HG03558 (cell line): ENCODE measurements around the gene KHDRBS2.

Experiments
- ATAC-seq: cut with Tn5 transposase; IDR thresholded peaks from one replicate; pipeline ENCODE4 v1.9.1; 2021; ENCODE audit warnings: moderate number of reproducible peaks; ENCODE audit not compliant: unreplicated experiment; ENCODE audit errors: extremely low read depth

KHDRBS2 gene

GRCh38 chr6:62042429-62042828 lies 243.6 kb downstream of the KHDRBS2 start:
- no peak for ATAC-seq

DNA sequence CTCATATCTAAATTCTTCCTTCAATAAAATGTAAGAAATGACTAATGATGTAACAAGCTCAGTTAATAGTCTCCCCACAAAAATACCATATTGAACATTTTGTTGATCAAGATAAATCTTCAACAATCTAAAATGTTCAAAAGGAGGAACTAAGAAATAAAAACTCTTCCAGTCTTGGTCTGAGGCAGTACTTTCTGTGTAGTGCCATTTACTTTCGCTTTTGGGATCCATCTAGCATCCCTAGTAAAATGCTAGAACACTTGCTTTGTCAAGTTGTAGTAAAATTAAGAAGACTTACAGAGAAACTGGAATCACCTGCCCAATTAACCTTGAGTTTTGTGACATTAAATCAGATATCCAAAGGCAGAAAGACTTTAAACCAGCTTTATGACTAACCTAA lies 246.4 kb downstream of the KHDRBS2 start:
- no peak for ATAC-seq

DNA sequence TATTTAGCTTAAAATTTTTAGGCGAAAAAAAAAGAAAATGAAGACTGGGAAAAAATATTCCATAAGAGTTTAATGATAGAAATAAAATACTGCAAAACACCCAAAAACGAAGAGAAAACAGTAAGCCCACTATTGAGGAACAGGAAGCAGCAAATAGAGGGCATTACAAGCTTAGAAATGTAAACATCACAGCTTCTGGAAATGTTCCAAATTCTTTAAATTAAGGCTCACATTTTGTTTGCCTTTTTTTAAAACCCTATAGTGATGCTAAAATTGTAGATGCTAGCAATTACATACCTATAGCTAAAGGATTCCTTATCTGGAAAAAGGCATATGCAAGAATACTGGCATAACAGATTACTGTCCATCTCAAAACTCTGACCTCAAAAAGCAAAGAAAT lies 248.6 kb downstream of the KHDRBS2 start:
- no peak for ATAC-seq

- ATAC-seq, result no peak
These were observed 250.1 kb downstream of the KHDRBS2 start for GRCh38 chr6:62035952-62036351.

DNA sequence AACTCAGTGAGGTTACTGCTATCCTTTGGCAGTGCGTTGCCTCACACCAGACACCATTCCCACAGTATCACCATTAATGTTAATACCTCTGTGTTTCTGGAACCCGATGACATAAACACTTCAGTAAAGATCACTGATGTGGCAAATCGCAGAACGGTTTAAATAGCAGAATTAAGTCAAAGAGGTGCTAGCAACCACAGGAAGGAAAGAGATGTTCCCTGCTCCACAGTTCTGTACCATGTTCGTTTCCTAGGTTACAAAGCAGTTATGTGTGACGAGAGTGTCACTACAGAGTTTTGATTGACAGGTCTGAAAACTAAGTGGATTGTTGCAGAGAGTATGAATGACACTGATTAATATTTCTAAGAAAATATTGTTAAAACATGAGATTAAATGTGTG lies 272.3 kb downstream of the KHDRBS2 start:
- ATAC-seq, result no peak

GRCh38 chr6:62009445-62009844 lies 276.6 kb downstream of the KHDRBS2 start:
- ATAC-seq, result no peak

DNA sequence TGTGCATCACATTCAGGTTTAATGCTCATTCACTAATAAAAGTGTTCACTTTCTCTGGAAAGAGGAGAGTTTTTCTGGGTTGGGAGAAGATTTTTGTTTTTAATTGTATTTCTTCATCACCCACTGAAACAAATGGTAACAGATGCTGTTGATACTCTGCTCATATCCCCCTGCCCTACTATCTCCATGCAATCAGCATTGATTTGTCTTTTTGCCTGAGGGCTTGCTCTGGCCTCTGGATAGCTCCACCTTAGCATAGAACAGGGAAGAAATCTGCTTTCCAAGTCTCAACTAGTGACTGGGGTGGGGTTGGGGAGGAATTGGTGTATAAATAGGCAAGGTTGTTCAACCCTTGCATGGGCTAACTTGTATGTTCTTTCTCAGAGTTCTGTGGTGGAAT lies 296.4 kb downstream of the KHDRBS2 start:
- ATAC-seq, result no peak

DNA sequence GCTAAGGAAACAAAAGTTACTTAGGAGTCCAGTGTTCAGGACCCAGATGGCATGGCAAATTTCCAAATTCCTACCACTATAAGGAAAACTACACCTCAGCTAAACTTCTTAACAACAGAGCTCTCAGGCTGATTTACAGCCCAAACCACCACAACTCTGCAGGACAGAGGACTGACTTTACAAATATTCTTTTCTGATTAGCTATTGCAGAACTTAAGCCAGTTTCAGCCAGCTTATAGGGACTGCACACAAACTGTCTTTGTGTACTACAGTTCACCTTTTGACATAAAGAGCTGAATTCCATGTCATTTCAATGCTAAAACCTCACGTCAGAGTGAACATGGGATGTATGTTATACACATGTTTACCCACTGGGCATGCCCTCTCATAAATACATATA lies 305.4 kb downstream of the KHDRBS2 start:
- ATAC-seq, result no peak

- no peak for ATAC-seq
These were observed 308.1 kb downstream of the KHDRBS2 start for GRCh38 chr6:61977947-61978346.

- no peak for ATAC-seq
These were observed 308.9 kb downstream of the KHDRBS2 start for GRCh38 chr6:61977099-61977498.

- ATAC-seq, result no peak
These were observed 326.8 kb downstream of the KHDRBS2 start for GRCh38 chr6:61959196-61959595.

DNA sequence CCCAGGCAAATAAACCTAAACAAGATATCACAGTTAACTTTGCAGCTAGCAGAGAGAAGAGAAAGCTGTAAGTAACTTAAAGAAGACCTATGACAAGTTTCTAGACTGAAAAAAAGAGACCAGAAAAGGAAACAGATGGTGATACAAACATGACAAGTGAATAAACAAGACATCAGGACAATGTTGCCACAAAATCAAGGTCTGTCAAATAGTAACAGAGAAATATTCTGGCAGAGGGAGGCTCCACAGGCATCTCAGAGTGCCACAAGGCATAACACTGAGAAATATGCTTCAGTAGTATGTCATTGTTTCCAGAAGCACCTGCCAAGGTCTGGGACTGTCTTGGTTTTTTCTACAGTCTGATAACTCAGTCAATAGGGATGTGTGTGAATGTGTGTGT lies 332.2 kb downstream of the KHDRBS2 start:
- no peak for ATAC-seq

- no peak for ATAC-seq
These were observed 334.4 kb downstream of the KHDRBS2 start for GRCh38 chr6:61951586-61951985.

DNA sequence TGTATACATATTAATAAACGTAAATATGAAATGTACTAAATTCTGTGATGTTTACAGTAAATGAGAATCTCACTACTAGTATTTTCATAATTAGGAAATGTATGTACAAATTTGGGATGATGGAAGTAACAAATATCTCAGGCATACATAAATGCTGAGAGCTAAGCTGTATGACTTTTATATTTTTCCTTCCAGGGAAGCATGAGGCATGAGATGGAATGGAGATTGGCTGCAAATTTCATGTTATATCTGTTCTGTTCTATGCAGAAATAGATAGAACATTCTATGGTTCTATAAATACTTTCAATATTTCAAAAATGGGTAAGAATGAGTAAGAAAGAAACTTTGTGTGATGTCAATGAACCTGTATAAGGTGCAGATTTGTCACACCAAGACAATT lies 335.2 kb downstream of the KHDRBS2 start:
- no peak for ATAC-seq

DNA sequence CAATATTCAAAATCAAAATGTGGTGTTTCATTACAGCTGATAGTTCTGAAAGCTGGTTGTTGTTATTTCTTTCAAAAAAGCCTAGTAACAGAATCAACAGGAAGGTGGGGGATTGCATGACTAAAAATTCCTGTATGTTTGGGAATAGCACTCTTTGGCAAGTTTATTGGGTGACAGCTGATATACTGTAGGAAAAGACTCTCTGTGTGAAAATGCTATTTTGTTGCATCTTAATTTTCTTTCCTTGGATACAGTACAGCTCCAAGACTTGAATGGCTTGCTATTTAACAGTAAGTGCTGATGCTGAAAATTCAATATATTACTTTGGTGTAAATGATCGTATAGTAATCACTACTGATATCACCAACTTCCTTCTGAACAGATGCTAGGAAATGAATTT lies 336.1 kb downstream of the KHDRBS2 start:
- ATAC-seq, result no peak

GRCh38 chr6:61949161-61949560 lies 336.9 kb downstream of the KHDRBS2 start:
- ATAC-seq, result no peak

DNA sequence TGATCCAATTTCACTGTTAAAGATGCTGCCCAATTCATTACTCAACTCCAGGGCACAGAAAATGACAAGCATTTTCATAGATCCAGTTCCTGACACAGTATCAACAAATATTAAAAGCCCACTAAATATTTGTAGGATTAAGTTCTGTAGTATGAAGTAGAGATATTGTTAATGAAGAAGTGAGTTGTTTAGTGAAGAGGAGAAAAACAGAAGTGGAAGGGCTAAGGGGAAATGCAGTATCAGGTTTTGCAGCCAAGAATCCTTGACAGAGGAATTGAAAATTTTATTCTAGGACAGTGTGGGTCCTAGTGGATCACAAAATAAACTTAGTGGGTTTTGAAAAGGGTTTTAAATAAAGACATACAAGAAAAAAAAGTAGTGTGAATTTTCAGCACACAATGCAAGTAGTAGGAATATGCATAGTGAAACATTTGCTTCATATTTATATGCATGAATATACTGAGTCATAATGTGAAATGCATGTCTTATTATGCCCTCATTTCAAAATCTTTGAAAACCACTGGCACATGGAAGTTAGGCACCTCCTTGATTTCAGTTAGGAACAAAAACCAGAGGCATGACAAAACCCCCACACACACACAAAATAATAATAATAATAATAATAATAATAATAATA lies 338.6 kb downstream of the KHDRBS2 start:
- no peak for ATAC-seq

- no peak for ATAC-seq
These were observed 345.1 kb downstream of the KHDRBS2 start for GRCh38 chr6:61940919-61941318.

- no peak for ATAC-seq
These were observed 350.7 kb downstream of the KHDRBS2 start for GRCh38 chr6:61935242-61935846.

- ATAC-seq, result no peak
These were observed 376.5 kb downstream of the KHDRBS2 start for GRCh38 chr6:61909486-61909885.

DNA sequence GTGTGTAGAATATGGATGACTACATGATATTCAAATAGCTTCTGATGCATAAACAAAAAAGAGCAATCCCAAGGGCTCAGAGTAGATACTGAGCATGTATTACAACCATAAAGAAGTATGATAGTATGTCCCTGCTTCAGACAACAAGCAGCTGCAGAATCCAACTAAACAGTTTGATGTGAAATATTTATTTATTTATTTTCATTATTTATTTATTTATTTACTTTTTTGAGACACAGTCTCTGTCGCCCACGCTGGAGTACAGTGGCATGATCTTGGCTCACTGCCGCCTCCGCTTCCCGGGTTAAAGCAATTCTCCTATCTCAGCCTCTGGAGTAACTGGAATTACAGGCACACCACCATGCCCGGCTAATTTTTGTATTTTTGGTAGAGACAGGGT lies 384.3 kb downstream of the KHDRBS2 start:
- ATAC-seq, result no peak

GRCh38 chr6:61894536-61894935 lies 391.5 kb downstream of the KHDRBS2 start:
- no peak for ATAC-seq
